T47D (cell line): Measurements from ENCODE around the gene FASTKD3.
"Not testable (repeated sequence)": the region's sequence is repeated elsewhere in the genome, so short reads cannot be mapped to it uniquely, and the experiment has no call there.

ENCODE experiments used
- DNase-seq, 2 experiments: peaks; one replicate each; pipeline versions ENCODE4 v3.0.0 to v3.0.0-alpha.2; 2011 to 2012; ENCODE audit warnings: low read depth in 1 of 2, low spot score in 1 of 2
- JUND ChIP-seq: IDR thresholded peaks from 2 replicates; pipeline ENCODE4 v1.6.1; 2012; ENCODE audit warnings: low read depth
- in situ Hi-C: cut with HindIII; loops from 2 replicates; pipeline ENCODE4 v1.10.0; 2016; ENCODE audit warnings: low sequenced_read_pairs, low pct_unique_long_range_greater_than_20kb

FASTKD3 gene

GRCh38 chr5:7868773-7869473 lies at the start of gene FASTKD3, which contains the start of gene MTRR:
FASTKD3 (minus strand) TSS chr5:7869031; CDS start chr5:7868083, 948 bp downstream.
MTRR (plus strand) TSS chr5:7869148; CDS start chr5:7870795, 1,647 bp downstream.
- TF ChIP-seq JUND, result no peak
- in situ Hi-C loops, result no loop called here
- peak; percentile 94 to 96 for DNase-seq

- TF ChIP-seq JUND, result no peak
- DNase-seq, result no peak
- in situ Hi-C loops, result no loop called here
Measured at GRCh38 chr5:7917130-7918123, 48.6 kb upstream of the FASTKD3 start.

GRCh38 chr5:7916171-7916804 lies 47.5 kb upstream of the FASTKD3 start:
- TF ChIP-seq JUND, result no peak
- DNase-seq, result no peak
- in situ Hi-C loops, result no loop called here

- in situ Hi-C loops, result not testable (repeated sequence)
Measured at GRCh38 chr5:7911429-7911771, 42.6 kb upstream of the FASTKD3 start.

GRCh38 chr5:7910738-7911428 lies 42.1 kb upstream of the FASTKD3 start:
- DNase-seq, result no peak
- in situ Hi-C loops, result no loop called here

More at GRCh38 chr5:7911429-7911771, 42.6 kb upstream of the FASTKD3 start:
- not testable (repeated sequence) for DNase-seq

GRCh38 chr5:7908317-7908716 lies 39.5 kb upstream of the FASTKD3 start:
- DNase-seq, result no peak
- TF ChIP-seq JUND, result no peak
- in situ Hi-C loops, result no loop called here

More at GRCh38 chr5:7910738-7911428, 42.1 kb upstream of the FASTKD3 start:
- no peak for TF ChIP-seq JUND

- DNase-seq, result no peak
- in situ Hi-C loops, result no loop called here
- no peak for TF ChIP-seq JUND
Measured at GRCh38 chr5:7907612-7908011, 38.8 kb upstream of the FASTKD3 start.

GRCh38 chr5:7904170-7904569 lies 35.3 kb upstream of the FASTKD3 start:
- no peak for DNase-seq
- no peak for TF ChIP-seq JUND
- in situ Hi-C loops, result no loop called here

- TF ChIP-seq JUND, result no peak
- DNase-seq, result no peak
- in situ Hi-C loops, result no loop called here
Measured at GRCh38 chr5:7902666-7903625, 34.1 kb upstream of the FASTKD3 start.

GRCh38 chr5:7902201-7902600 lies 33.4 kb upstream of the FASTKD3 start:
- no peak for TF ChIP-seq JUND
- in situ Hi-C loops, result no loop called here
- DNase-seq, result no peak

- in situ Hi-C loops, result no loop called here
- DNase-seq, result peak in 1 of 2 experiments; percentile 63
Measured at GRCh38 chr5:7897014-7897600, 28.3 kb upstream of the FASTKD3 start.

More at GRCh38 chr5:7897014-7897600, 28.3 kb upstream of the FASTKD3 start:
- no peak for TF ChIP-seq JUND
